IPS-18c (cell line): ENCODE measurements around the gene SPEM3.
"Not testable (repeated sequence)": the region's sequence is repeated elsewhere in the genome, so short reads cannot be mapped to it uniquely, and the experiment has no call there.

Source experiments
- H3K4me3 ChIP-seq: 2 replicates; pipeline ENCODE4 v1.7.0; 2013; ENCODE audit warnings: low read depth, mild to moderate bottlenecking, low read length, moderate library complexity; ENCODE audit not compliant: insufficient read depth
- H3K9me3 ChIP-seq: one replicate; pipeline ENCODE4 v1.6.1; 2013; ENCODE audit warnings: mild to moderate bottlenecking, low read length, moderate library complexity; ENCODE audit not compliant: control insufficient read depth, insufficient read depth

SPEM3 gene

GRCh38 chr17:7459961-7460545 is 31.4 kb downstream of the SPEM3 start:
- Histone ChIP-seq H3K9me3 (no peaks in the 10 kb centered on the region), H3K4me3 (no peak overlapping the region)

- no peaks in the 10 kb centered on the region for H3K9me3 ChIP-seq
- H3K4me3 ChIP-seq, result no peak overlapping the region
Observed at GRCh38 chr17:7460850-7461660, 32.4 kb downstream of the SPEM3 start.

GRCh38 chr17:7462474-7463371 is 34.1 kb downstream of the SPEM3 start:
- Histone ChIP-seq H3K4me3 (no peak overlapping the region), H3K9me3 (no peaks in the 10 kb centered on the region)

- H3K4me3 ChIP-seq, result no peak overlapping the region
- H3K9me3 ChIP-seq, result no peaks in the 10 kb centered on the region
Observed at GRCh38 chr17:7463372-7463846, 34.8 kb downstream of the SPEM3 start.

- H3K4me3 ChIP-seq, result no peak overlapping the region
- H3K9me3 ChIP-seq, result no peaks in the 10 kb centered on the region
Observed at GRCh38 chr17:7464081-7464480, 35.4 kb downstream of the SPEM3 start.

- H3K4me3 ChIP-seq, result no peak overlapping the region
- H3K9me3 ChIP-seq, result no peaks in the 10 kb centered on the region
Observed at GRCh38 chr17:7465597-7466275, 37.1 kb downstream of the SPEM3 start.

- H3K4me3 ChIP-seq, result no peak overlapping the region
- H3K9me3 ChIP-seq, result no peaks in the 10 kb centered on the region
Observed at GRCh38 chr17:7466318-7466638, 37.6 kb downstream of the SPEM3 start.

GRCh38 chr17:7466639-7467341 is 38.1 kb downstream of the SPEM3 start:
- H3K4me3 ChIP-seq, result no peak overlapping the region
- no peaks in the 10 kb centered on the region for H3K9me3 ChIP-seq

GRCh38 chr17:7467498-7467897 is 38.8 kb downstream of the SPEM3 start:
- no peaks in the 10 kb centered on the region for H3K9me3 ChIP-seq
- H3K4me3 ChIP-seq, result no peak overlapping the region

- H3K9me3 ChIP-seq, result no peaks in the 10 kb centered on the region
- H3K4me3 ChIP-seq, result no peak overlapping the region
Observed at GRCh38 chr17:7468290-7468689, 39.6 kb downstream of the SPEM3 start.

GRCh38 chr17:7468804-7469389 is 40.2 kb downstream of the SPEM3 start:
- H3K4me3 ChIP-seq, result no peak overlapping the region
- no peaks in the 10 kb centered on the region for H3K9me3 ChIP-seq

- not testable (repeated sequence) for H3K9me3 ChIP-seq, H3K4me3 ChIP-seq
Observed at GRCh38 chr17:7469843-7470242, 41.2 kb downstream of the SPEM3 start.

- H3K4me3 ChIP-seq, H3K9me3 ChIP-seq: not testable (repeated sequence)
Observed at GRCh38 chr17:7470457-7470973, 41.9 kb downstream of the SPEM3 start.

- H3K9me3 ChIP-seq, result no peaks in the 10 kb centered on the region
- H3K4me3 ChIP-seq, result no peak overlapping the region
Observed at GRCh38 chr17:7471729-7472128, 43.1 kb downstream of the SPEM3 start.

- H3K9me3 ChIP-seq, H3K4me3 ChIP-seq: not testable (repeated sequence)
Observed at GRCh38 chr17:7474767-7475166, 46.1 kb downstream of the SPEM3 start.

GRCh38 chr17:7475764-7476422 is 47.2 kb downstream of the SPEM3 start:
- Histone ChIP-seq H3K9me3 (no peaks in the 10 kb centered on the region), H3K4me3 (no peak overlapping the region)
